Measurements from ENCODE around the gene STIL. TPM values are rescaled to one million over a fixed set of nuclear protein-coding genes. Genes with fewer than 3 reads are reported as not detected.
A peak's percentile ranks its signal among the peaks of the same experiment; 100 is the strongest.

STIL gene
- total RNA-seq, 1 donor from 2014 or later = 19.7 TPM

DNA sequence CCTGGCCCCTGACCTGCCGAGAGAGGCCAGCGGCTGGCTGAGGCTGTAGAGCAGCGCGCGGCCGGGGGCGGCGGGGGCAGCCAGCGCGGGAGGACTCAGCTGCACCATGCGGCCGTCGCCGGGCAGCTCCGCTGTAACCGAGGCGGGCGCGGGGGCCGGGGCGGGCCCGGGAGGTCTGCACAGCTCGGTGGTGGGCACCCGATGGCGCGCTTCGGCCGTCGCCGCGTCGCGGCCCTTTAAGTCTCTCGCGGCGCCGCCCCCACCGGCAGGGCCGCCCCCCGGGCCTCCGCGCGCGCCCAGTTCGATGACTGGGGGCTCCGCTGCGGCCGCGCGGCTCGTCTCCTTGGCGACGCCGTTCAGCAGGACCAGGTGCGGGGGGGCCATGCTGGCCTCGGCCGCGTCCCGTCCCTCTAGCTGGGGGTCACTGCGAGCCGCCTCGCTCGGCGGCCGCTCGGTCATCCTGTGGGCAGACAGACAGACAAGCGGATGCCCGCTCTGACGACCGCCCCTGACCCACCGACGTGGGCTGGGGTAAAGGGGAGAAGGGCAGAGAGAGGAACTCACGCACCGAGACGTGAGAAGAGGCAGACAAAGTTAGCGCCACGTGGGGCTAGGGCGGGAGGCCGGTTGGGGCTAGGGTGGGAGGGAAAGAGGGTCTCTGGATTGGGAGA lies 88.4 kb downstream of the STIL start:
- Mint-ChIP-seq H3K36me3 (no peaks in the 10 kb centered on the region), H3K27me3 (peaks cover 50% of the 10 kb centered on the region), H3K27ac (no peak overlapping the region), H3K4me3 (peak overlapping the region; percentile 75), H3K9me3 (no peaks in the 10 kb centered on the region), H3K4me1 (ENCODE audit: unreplicated experiment) (no peaks in the 10 kb centered on the region)
- TF ChIP-seq, protein P1, sequence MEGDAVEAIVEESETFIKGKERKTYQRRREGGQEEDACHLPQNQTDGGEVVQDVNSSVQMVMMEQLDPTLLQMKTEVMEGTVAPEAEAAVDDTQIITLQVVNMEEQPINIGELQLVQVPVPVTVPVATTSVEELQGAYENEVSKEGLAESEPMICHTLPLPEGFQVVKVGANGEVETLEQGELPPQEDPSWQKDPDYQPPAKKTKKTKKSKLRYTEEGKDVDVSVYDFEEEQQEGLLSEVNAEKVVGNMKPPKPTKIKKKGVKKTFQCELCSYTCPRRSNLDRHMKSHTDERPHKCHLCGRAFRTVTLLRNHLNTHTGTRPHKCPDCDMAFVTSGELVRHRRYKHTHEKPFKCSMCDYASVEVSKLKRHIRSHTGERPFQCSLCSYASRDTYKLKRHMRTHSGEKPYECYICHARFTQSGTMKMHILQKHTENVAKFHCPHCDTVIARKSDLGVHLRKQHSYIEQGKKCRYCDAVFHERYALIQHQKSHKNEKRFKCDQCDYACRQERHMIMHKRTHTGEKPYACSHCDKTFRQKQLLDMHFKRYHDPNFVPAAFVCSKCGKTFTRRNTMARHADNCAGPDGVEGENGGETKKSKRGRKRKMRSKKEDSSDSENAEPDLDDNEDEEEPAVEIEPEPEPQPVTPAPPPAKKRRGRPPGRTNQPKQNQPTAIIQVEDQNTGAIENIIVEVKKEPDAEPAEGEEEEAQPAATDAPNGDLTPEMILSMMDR (conservative IDR thresholded peaks at IDR 0.05) = no peak
- no peak for DNase-seq (ENCODE audit: extremely low spot score, unreplicated experiment)

DNA sequence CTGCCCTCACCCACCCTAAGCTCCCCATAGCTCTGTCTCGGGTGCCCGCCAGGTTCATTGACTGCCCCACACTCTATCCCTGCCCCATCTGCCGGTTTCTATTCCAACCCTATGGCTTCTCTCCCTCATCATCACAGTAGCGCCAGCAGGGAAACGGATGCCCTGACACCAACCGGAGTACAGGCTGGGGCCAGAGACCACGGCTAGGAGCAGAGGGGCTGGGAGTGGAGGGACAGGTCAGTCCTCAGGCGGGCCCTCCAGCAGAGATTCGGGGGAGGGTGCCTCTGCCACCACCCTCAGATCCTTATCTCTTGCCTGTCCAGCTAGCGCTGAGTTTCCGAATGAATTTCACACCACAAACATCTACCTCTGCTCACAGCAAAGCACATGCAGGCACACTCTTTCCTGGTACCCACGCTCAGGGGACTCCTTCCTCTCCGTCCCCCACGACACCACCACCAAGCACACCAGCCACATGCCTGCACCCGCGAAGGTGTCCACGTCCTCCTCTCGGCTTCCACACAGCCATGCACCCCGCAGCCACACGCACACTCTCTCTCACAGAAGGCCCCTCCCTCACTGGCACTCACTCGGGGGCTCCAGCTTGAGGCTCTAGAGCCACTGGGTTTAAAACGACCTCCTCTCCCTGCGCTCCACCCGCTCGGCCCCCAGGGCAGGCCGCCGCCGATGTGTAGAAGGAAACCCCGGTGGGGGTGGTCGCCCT lies 89.1 kb downstream of the STIL start:
- Mint-ChIP-seq H3K9me3 (no peaks in the 10 kb centered on the region), H3K4me3 (no peak overlapping the region), H3K36me3 (no peaks in the 10 kb centered on the region), H3K27me3 (peaks cover 43% of the 10 kb centered on the region), H3K27ac (no peak overlapping the region), H3K4me1 (ENCODE audit: unreplicated experiment) (no peaks in the 10 kb centered on the region)
- DNase-seq (ENCODE audit: extremely low spot score, unreplicated experiment) = no peak
- TF ChIP-seq, protein P1 (conservative IDR thresholded peaks at IDR 0.05) = no peak

DNA sequence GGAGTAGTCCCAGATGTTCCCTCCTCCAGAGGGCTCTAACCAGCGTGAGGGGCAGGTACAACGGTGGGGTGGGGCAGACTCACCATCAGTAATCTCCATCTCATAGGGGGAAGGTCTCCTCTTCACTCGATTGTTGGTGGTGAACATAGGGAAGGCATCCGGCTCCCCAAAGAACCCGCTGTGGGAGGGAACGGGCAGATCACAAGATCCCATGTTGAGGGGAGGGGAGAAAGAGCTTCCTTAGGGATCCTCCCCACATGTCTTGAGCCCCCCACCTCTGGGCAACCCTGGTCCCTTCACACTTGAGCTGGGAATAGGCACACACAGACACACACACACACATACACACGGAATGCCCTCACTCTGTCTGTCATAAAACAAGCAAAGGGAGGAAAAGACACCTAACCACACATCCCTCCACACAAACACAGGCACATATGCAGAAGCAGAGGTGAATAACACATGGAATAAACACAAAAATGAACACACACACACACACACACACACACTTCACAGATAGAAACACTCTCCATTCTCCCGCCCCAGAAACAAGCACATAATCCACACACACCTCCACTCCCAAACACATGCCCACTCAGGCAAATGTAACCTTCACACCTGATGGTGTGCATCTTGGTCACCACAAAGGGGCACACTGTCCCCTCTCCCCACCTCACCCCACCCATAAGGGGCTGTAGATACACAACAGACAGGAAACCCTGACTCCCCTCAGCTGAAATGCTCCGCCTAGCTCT lies 89.8 kb downstream of the STIL start:
- Mint-ChIP-seq H3K27me3 (peaks cover 38% of the 10 kb centered on the region), H3K4me3 (no peak overlapping the region), H3K9me3 (no peaks in the 10 kb centered on the region), H3K27ac (no peak overlapping the region), H3K4me1 (ENCODE audit: unreplicated experiment) (no peaks in the 10 kb centered on the region), H3K36me3 (no peaks in the 10 kb centered on the region)
- TF ChIP-seq, protein P1 (conservative IDR thresholded peaks at IDR 0.05) = no peak
- DNase-seq (ENCODE audit: extremely low spot score, unreplicated experiment) = no peak

DNA sequence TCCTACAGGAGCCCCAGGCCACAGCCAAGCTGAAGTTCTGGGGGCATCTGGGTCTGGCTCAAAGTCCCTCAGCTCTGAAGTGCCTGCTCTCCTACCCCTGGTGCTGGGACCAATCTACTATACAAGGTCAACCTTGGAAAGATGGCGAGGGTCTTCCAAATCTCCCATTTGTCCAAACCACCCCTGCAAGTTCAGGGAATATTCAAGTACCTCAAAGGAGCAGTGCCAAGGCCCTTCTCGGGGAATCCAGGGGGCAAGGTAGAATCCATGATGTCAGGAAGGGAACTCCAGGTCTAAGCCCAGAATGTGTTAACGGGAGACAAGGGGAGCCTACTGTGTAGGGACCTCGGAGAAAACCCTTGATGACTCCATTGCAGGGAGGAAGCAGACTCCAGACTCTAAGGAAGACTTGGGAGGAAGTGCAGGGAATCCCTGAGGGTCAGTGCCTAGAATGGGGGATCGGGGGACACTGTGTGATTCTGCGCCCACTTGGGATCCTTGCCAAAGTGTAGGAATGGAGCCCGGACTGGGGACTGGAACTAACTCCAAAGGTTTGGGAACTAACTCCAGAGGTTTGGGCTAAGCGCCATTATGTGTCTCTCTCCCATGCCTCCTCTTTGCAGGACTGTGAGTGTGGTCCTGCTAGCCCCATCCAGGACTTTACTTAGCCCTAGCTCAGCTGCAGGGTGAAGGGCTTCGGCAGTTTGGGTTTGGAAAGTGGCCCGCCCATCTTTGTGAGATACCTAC lies 90.6 kb downstream of the STIL start:
- no peaks in the 10 kb centered on the region for H3K9me3 Mint-ChIP-seq
- H3K4me3 Mint-ChIP-seq = no peak overlapping the region
- H3K27ac Mint-ChIP-seq = no peak overlapping the region
- H3K4me1 Mint-ChIP-seq (ENCODE audit: unreplicated experiment) = no peaks in the 10 kb centered on the region
- peaks cover 37% of the 10 kb centered on the region for H3K27me3 Mint-ChIP-seq
- DNase-seq (ENCODE audit: extremely low spot score, unreplicated experiment) = no peak
- no peaks in the 10 kb centered on the region for H3K36me3 Mint-ChIP-seq
- TF ChIP-seq, protein P1 (conservative IDR thresholded peaks at IDR 0.05) = no peak

DNA sequence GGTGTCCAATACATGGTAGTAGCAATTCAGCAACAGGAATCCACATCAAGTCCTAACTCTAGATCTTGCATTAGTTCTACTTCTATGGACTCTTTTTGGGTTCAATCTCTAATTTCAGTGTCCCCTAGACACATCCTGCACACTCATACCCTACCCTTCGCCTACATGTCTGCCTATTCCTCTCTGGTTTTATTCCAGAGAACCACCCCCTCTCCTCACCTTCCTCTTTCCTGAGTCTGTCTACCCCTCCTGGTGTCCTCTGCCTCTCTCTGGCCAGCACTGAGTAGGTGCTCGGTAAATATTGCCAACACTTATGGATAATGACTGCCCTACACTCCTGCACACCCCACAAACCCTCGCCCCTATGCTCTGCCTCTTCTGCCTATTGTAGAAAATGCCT lies 91.5 kb downstream of the STIL start:
- Mint-ChIP-seq H3K4me3 (no peak overlapping the region), H3K27ac (no peak overlapping the region), H3K36me3 (no peaks in the 10 kb centered on the region), H3K27me3 (peaks cover 28% of the 10 kb centered on the region), H3K4me1 (ENCODE audit: unreplicated experiment) (no peaks in the 10 kb centered on the region), H3K9me3 (no peaks in the 10 kb centered on the region)
- TF ChIP-seq, protein P1 (conservative IDR thresholded peaks at IDR 0.05) = no peak
- no peak for DNase-seq (ENCODE audit: extremely low spot score, unreplicated experiment)

Data from type B pancreatic cell (in vitro differentiated cells).